Measurements from ENCODE around the gene EXOSC10.
"Not testable (repeated sequence)": the region's sequence is repeated elsewhere in the genome, so short reads cannot be mapped to it uniquely, and the experiment has no call there.

The EXOSC10 gene

DNA sequence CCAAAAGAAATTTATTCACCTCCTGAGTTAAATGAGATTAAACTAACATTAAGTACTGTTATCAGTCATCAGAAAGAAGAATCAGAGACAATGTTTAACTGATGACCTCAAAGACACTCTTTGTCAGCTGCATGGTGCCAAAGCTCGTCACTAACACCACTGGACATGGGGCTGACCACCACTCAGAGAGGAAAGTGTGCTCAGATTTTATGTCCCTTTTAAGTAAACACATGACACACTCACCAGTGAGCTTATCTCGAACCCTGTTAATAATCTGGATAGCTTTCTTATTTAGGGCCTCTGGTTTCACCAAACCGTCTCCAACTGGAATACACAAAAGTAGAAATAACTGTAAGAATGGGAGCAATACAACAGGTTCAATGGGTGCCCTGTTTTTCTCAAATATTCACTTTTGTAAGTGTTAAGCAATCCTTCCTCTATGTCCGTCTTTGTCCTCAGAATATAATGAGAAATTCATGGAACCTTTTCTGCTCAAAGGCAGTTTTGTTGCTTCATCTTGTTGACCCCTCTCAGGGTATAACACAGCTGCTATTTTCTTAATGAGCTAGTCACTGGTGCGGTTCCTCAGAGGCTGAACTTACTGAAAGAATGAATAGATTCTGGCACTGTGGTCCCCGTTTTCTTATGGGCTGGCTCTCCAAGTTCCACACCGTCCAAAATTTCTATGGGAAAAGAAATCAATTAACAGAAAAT, 9.5 kb upstream of the EXOSC10 start:
- H3K9me3 ChIP-seq = no peaks in the 10 kb centered on the region
- intact Hi-C loops (cut with DNase I; ENCODE audit: low total_unique reads) = no loop called here
- no peaks in the 10 kb centered on the region for H3K27me3 ChIP-seq
- no peak overlapping the region for H3K27ac ChIP-seq
- DNase-seq = no peak
- no peak for TF ChIP-seq CTCF (IDR thresholded peaks at IDR 0.05)
- H3K4me3 ChIP-seq = no peak overlapping the region
- peaks cover 65 to 87% (median 65%) of the 10 kb centered on the region in 3 donors for H3K36me3 ChIP-seq
- no peaks in the 10 kb centered on the region for H3K4me1 ChIP-seq

GRCh38 chr1:11107599-11107998, 7.9 kb upstream of the EXOSC10 start:
- Histone ChIP-seq H3K9me3 (no peaks in the 10 kb centered on the region), H3K4me1 (no peaks in the 10 kb centered on the region), H3K27ac (no peak overlapping the region), H3K36me3 (peaks cover 50 to 71% (median 51%) of the 10 kb centered on the region in 3 donors), H3K4me3 (no peak overlapping the region), H3K27me3 (no peaks in the 10 kb centered on the region)
- DNase-seq = no peak
- TF ChIP-seq CTCF (IDR thresholded peaks at IDR 0.05) = no peak
- intact Hi-C loops (cut with DNase I; ENCODE audit: low total_unique reads) = no loop called here

DNA sequence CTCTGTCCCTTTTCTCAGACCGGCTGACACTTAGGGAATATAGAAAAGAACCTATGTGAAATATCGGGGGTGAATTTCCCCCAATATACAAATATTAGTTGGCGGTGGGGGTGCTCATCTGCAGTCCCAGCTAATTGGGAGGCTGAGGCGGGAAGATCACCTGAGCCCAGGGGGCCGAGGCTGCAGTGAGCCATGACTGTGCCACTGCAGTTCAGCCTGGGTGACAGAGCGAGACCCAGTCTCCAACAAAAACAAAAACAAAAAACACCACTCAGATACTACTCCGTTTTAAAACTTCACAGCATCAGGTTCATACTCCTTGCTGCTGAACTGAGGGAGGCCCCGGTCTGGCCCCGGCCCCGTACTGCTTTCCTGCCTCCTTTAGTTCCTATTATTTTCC, 5.9 kb upstream of the EXOSC10 start:
- peaks cover 37 to 51% (median 43%) of the 10 kb centered on the region in 3 donors for H3K36me3 ChIP-seq
- intact Hi-C loops (cut with DNase I; ENCODE audit: low total_unique reads) = no loop called here
- H3K4me3 ChIP-seq = no peak overlapping the region

GRCh38 chr1:11101347-11101746, 1.7 kb upstream of the EXOSC10 start:
- no peak for TF ChIP-seq CTCF (IDR thresholded peaks at IDR 0.05)
- H3K36me3 ChIP-seq = peaks cover 18 to 23% (median 23%) of the 10 kb centered on the region in 3 donors
- H3K4me3 ChIP-seq = no peak overlapping the region
- peaks cover 0 to 13% (median 12%) of the 10 kb centered on the region in 4 donors for H3K4me1 ChIP-seq
- no peak for DNase-seq
- no peaks in the 10 kb centered on the region for H3K27me3 ChIP-seq
- H3K9me3 ChIP-seq = no peaks in the 10 kb centered on the region
- intact Hi-C loops (cut with DNase I; ENCODE audit: low total_unique reads) = no loop called here
- no peak overlapping the region for H3K27ac ChIP-seq

More for the DNA sequence above, 5.9 kb upstream of the EXOSC10 start:
- Histone ChIP-seq H3K9me3 (no peaks in the 10 kb centered on the region), H3K27ac (no peak overlapping the region), H3K27me3 (no peaks in the 10 kb centered on the region), H3K4me1 (no peaks in the 10 kb centered on the region)
- no peak for DNase-seq
- TF ChIP-seq CTCF (IDR thresholded peaks at IDR 0.05) = no peak

DNA sequence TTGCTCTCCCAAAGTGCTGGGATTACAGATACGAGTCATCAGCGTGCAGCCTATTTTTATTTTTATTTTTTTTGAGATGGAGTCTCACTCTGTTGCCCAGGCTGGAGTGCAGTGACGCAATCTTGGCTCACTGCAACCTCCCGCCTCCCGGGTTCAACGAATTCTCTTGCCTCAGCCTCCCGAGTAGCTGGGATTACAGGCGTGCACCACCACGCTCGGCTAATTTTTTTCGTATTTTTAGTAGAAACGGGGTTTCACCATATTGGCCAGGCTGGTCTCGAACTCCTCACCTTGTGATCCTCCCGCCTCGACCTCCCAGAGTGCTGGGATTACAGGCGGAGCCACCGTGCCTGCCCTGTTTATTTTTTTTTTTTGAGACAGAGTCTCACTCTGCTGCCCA, 1.1 kb upstream of the EXOSC10 start:
- H3K4me3 ChIP-seq; H3K27ac ChIP-seq; H3K27me3 ChIP-seq; intact Hi-C loops (cut with DNase I; ENCODE audit: low total_unique reads); DNase-seq; H3K9me3 ChIP-seq: not testable (repeated sequence)
- peaks cover 18 to 23% (median 22%) of the 10 kb centered on the region in 3 donors for H3K36me3 ChIP-seq
- peaks cover 0 to 13% (median 12%) of the 10 kb centered on the region in 4 donors for H3K4me1 ChIP-seq

DNA sequence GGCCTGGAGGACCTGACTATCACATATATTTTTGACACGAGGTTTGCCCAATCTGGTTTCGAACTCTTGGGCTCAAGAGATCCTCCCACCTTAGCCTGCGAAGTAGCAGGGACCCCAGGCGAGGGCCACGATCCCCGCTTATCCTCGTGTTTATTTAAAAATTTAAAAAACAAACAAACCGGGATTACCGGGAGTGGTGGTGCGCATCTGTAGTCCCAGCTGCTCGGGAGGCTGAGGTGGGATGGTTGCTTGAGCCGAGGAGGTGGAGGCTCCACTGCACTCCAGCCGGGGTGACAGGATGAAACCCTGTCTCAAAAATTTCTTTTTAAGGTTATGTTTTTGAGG, 452 bp upstream of the EXOSC10 start:
- Histone ChIP-seq H3K36me3 (peaks cover 24 to 25% (median 25%) of the 10 kb centered on the region in 3 donors), H3K27me3 (no peaks in the 10 kb centered on the region), H3K27ac (peak overlapping the region; percentile 78 to 81), H3K4me3 (peak overlapping the region; percentile 82 to 98), H3K9me3 (no peaks in the 10 kb centered on the region), H3K4me1 (peaks cover 0 to 13% (median 12%) of the 10 kb centered on the region in 4 donors)
- no peak for DNase-seq
- TF ChIP-seq CTCF (IDR thresholded peaks at IDR 0.05) = no peak
- intact Hi-C loops (cut with DNase I; ENCODE audit: low total_unique reads) = no loop called here
